KBM-7 (cell line): Measurements from ENCODE around the gene TK1.
A peak's percentile ranks its signal among the peaks of the same experiment; 100 is the strongest.
"Not testable (repeated sequence)": the region's sequence is repeated elsewhere in the genome, so short reads cannot be mapped to it uniquely, and the experiment has no call there.

Source experiments
- DNase-seq: peaks from one replicate; pipeline ENCODE4 v3.0.0-alpha.2; 2015
- in situ Hi-C: fragments of 300-500 bp; cut with MboI; formaldehyde crosslinking; loops from 2 replicates; pipeline ENCODE4 v1.14.3; 2020; ENCODE audit warnings: low sequenced_read_pairs, low pct_unique_long_range_greater_than_20kb, mixed read lengths

TK1 gene

GRCh38 chr17:78182504-78182903 is 4.3 kb downstream of the TK1 start:
- in situ Hi-C loops, result no loop called here
- no peak for DNase-seq

- in situ Hi-C loops, result no loop called here
- DNase-seq, result no peak
Measured at GRCh38 chr17:78180508-78180907, 6.3 kb downstream of the TK1 start.

- in situ Hi-C loops, result no loop called here
- DNase-seq, result no peak
Measured at GRCh38 chr17:78180083-78180482, 6.8 kb downstream of the TK1 start.

- in situ Hi-C loops, result no loop called here
- no peak for DNase-seq
Measured at GRCh38 chr17:78179372-78179771, 7.5 kb downstream of the TK1 start.

GRCh38 chr17:78176548-78177025 is 10.3 kb downstream of the TK1 start:
- peak; percentile 84 for DNase-seq
- in situ Hi-C loops, result no loop called here

GRCh38 chr17:78175643-78175981 is 11.2 kb downstream of the TK1 start:
- in situ Hi-C loops, result no loop called here

GRCh38 chr17:78174870-78175642 is 11.8 kb downstream of the TK1 start:
- in situ Hi-C loops, result no loop called here
- DNase-seq, result no peak

More at GRCh38 chr17:78175643-78175981, 11.2 kb downstream of the TK1 start:
- DNase-seq, result no peak

- no peak for DNase-seq
- in situ Hi-C loops, result no loop called here
Measured at GRCh38 chr17:78174346-78174869, 12.4 kb downstream of the TK1 start.

GRCh38 chr17:78173097-78173715 is 13.6 kb downstream of the TK1 start:
- in situ Hi-C loops, result no loop called here

GRCh38 chr17:78172249-78173051 is 14.4 kb downstream of the TK1 start:
- DNase-seq, result peak; percentile 63
- in situ Hi-C loops, result no loop called here

More at GRCh38 chr17:78173097-78173715, 13.6 kb downstream of the TK1 start:
- DNase-seq, result no peak

- in situ Hi-C loops, DNase-seq: not testable (repeated sequence)
Measured at GRCh38 chr17:78171591-78172248, 15.1 kb downstream of the TK1 start.

- in situ Hi-C loops, result no loop called here
- DNase-seq, result no peak
Measured at GRCh38 chr17:78170692-78171590, 15.9 kb downstream of the TK1 start.

GRCh38 chr17:78168903-78169793 is 17.7 kb downstream of the TK1 start:
- no peak for DNase-seq

GRCh38 chr17:78168242-78168902 is 18.5 kb downstream of the TK1 start, which contains the start of gene SYNGR2:
SYNGR2 (plus strand) TSS chr17:78168581; CDS start chr17:78168617, 36 bp downstream.
- peak; percentile 78 for DNase-seq
- in situ Hi-C loops, result no loop called here

More at GRCh38 chr17:78168903-78169793, 17.7 kb downstream of the TK1 start:
- in situ Hi-C loops, result no loop called here

- DNase-seq, result no peak
- in situ Hi-C loops, result no loop called here
Measured at GRCh38 chr17:78166416-78166815, 20.4 kb downstream of the TK1 start.

GRCh38 chr17:78164748-78165607 is 21.9 kb downstream of the TK1 start:
- in situ Hi-C loops, result no loop called here
- DNase-seq, result no peak
